GM12878 (cell line): ENCODE data around the gene RAB4B. TPM values are rescaled to one million over a fixed set of nuclear protein-coding genes. Genes with fewer than 3 reads are reported as not detected.
A peak's percentile ranks its signal among the peaks of the same experiment; 100 is the strongest.

Experiments used
- ATAC-seq: fragments of 200-7000 bp; cut with Tn5 transposase; 3 replicates; pipeline ENCODE4 v1.9.1; 2020; ENCODE audit warnings: mild to moderate bottlenecking, moderate library complexity
- BruUV-seq: library from RNA; stranded (reverse); fragments of 400-500 nt; replicated peaks from 2 replicates; lab custom pipeline; 2021; lab: Mats Ljungman, UMichigan
- CTCF ChIA-PET: fragments of 300-600 bp; sonication (Branson Sonifier 250); formaldehyde crosslinking; extraction: SDS; loops from one replicate; lab custom pipeline; 2021; ENCODE audit warnings: inconsistent platforms; lab: Yijun Ruan, JAX
- POLR2A ChIA-PET: fragments of 350-600 bp; formaldehyde crosslinking; extraction: SDS; loops from one replicate; lab custom pipeline; 2021; ENCODE audit warnings: inconsistent platforms; lab: Charles Lee
- RAD21 ChIA-PET: fragments of 300-600 bp; sonication (Branson Sonifier 250); formaldehyde crosslinking; loops from one replicate; lab custom pipeline; 2023; ENCODE audit warnings: antibody characterized with exemption; ENCODE audit not compliant: unreplicated experiment; lab: Charles Lee
- SMC1A ChIA-PET: fragments of 300-600 bp; sonication (Branson Sonifier 250); formaldehyde crosslinking; loops from one replicate; lab custom pipeline; 2023; ENCODE audit not compliant: unreplicated experiment, uncharacterized antibody; lab: Charles Lee
- DNase-seq: peaks from one replicate; pipeline ENCODE4 v3.0.0-alpha.2; 2011; ENCODE audit warnings: low read depth, low spot score
- FAIRE-seq: peaks from 3 replicates; lab custom pipeline; 2011; peaks lifted over from hg19 to GRCh38; lab: Jason Lieb, UNC
- H2AFZ ChIP-seq: 2 replicates; pipeline ENCODE4 v1.6.0; 2011; ENCODE audit warnings: low read depth, low read length, control low read depth; ENCODE audit not compliant: control insufficient read depth
- H3K27ac ChIP-seq: 2 replicates; pipeline ENCODE4 v1.5.1; 2011; ENCODE audit warnings: control low read depth; ENCODE audit not compliant: control insufficient read depth, insufficient read depth
- H3K27me3 ChIP-seq, 2 experiments: replicated peaks in 1 of 2; 2 replicates each; pipeline versions ENCODE4 v1.6.0 to v1.6.1; 2011; ENCODE audit warnings: low read length in 1 of 2; ENCODE audit not compliant: control insufficient read depth in 2 of 2, insufficient read depth in 2 of 2
- H3K36me3 ChIP-seq, 2 experiments: 2 replicates each; pipeline ENCODE4 v1.5.1; 2011; ENCODE audit warnings: low read length in 1 of 2; ENCODE audit not compliant: control insufficient read depth in 2 of 2, insufficient read depth in 2 of 2
- H3K4me1 ChIP-seq: 2 replicates; pipeline ENCODE4 v1.6.1; 2011; ENCODE audit warnings: mild to moderate bottlenecking, low read length, moderate library complexity, mixed read lengths; ENCODE audit not compliant: control insufficient read depth, insufficient read depth
- H3K4me2 ChIP-seq: 2 replicates; pipeline ENCODE4 v1.6.0; 2011; ENCODE audit warnings: control low read depth; ENCODE audit not compliant: control insufficient read depth, insufficient read depth
- H3K4me3 ChIP-seq: fragments of 200-600 bp; sonication (generic); 2 replicates; pipeline ENCODE4 v1.5.1; 2016
- H3K79me2 ChIP-seq: 2 replicates; pipeline ENCODE4 v1.6.0; 2011; ENCODE audit warnings: low read length; ENCODE audit not compliant: control insufficient read depth, insufficient read depth
- H3K9ac ChIP-seq: 2 replicates; pipeline ENCODE4 v1.8.0; 2011; ENCODE audit warnings: low read length, control low read depth, mixed read lengths; ENCODE audit not compliant: control insufficient read depth, insufficient read depth
- H3K9me3 ChIP-seq: replicated peaks from 3 replicates; pipeline ENCODE4 v1.5.1; 2011; ENCODE audit warnings: mild to moderate bottlenecking, low read length; ENCODE audit not compliant: control insufficient read depth, insufficient read depth
- H4K20me1 ChIP-seq: 2 replicates; pipeline ENCODE4 v1.6.0; 2011; ENCODE audit not compliant: control insufficient read depth, insufficient read depth
- BCLAF1 ChIP-seq: fragments of 450-650 bp; IDR thresholded peaks from 2 replicates; pipeline ENCODE4 v1.6.1; 2017; ENCODE audit warnings: antibody characterized with exemption, mild to moderate bottlenecking, moderate library complexity
- EED ChIP-seq: sonication (generic); IDR thresholded peaks from 2 replicates; pipeline ENCODE4 v1.6.1; 2016; ENCODE audit warnings: antibody characterized with exemption, low read depth
- MTA3 ChIP-seq: IDR thresholded peaks from 2 replicates; pipeline ENCODE4 v1.6.1; 2012; ENCODE audit warnings: low read length, inconsistent platforms, borderline replicate concordance
- WGBS: methylation state at CpG from one replicate; pipeline ENCODE4 v1.1.6; 2016; ENCODE audit warnings: low lambda C conversion rate; ENCODE audit not compliant: insufficient replicate concordance, insufficient coverage; ENCODE audit errors: missing lambda C conversion rate; 5-methylcytosine and 5-hydroxymethylcytosine counted together
- in situ Hi-C: fragments of 300-500 bp; cut with MboI; formaldehyde crosslinking; loops from 9 replicates; pipeline ENCODE4 v1.14.3; 2018; ENCODE audit warnings: mixed read lengths
- intact Hi-C: fragments of 100-400 bp; cut with micrococcal nuclease; formaldehyde crosslinking; loops from one replicate; pipeline ENCODE4 v1.14.2; 2022; ENCODE audit not compliant: unreplicated experiment
- polyA plus RNA-seq, 11 experiments: library from polyadenylated mRNA; depleted of rRNA in 4 of 11; unstranded in 6 of 11; stranded (reverse) in 5 of 11; fragments of >200 nt; fragmentation: Nextera tagmentation in 4 of 11; fragmentation: Illumina TruSeq in 1 of 11; extraction: Ambion mirVana in 4 of 11; extraction: Trizol in 1 of 11; gene quantifications; 1 replicate in 1 of 11; 2 replicates in 10 of 11; pipeline versions ENCODE4 v1.2.1 to v1.2.3, GENCODE V29; 2011 to 2016; ENCODE audit warnings: inconsistent platforms in 2 of 11, missing spikeins in 2 of 11, low read depth in 1 of 11
- total RNA-seq, 4 experiments: library from RNA; depleted of rRNA in 3 of 4; stranded (reverse); fragments of >200 nt in 3 of 4; fragmentation: Illumina TruSeq in 1 of 4; extraction: Trizol in 1 of 4; gene quantifications; 2 replicates each; pipeline versions ENCODE4 v1.2.1 to v1.2.3, GENCODE V29; 2013 to 2021

RAB4B gene
- total and polyA plus RNA-seq, 10 of the 15 experiments (the other 5 are each of a cell fraction or from before 2014, with no cell fraction given) = 0.60 to 51.5 (median 27.7) TPM

GRCh38 chr19:40791996-40792395, 13.9 kb downstream of the RAB4B start (continued):
- no peak for TF ChIP-seq EED

DNA sequence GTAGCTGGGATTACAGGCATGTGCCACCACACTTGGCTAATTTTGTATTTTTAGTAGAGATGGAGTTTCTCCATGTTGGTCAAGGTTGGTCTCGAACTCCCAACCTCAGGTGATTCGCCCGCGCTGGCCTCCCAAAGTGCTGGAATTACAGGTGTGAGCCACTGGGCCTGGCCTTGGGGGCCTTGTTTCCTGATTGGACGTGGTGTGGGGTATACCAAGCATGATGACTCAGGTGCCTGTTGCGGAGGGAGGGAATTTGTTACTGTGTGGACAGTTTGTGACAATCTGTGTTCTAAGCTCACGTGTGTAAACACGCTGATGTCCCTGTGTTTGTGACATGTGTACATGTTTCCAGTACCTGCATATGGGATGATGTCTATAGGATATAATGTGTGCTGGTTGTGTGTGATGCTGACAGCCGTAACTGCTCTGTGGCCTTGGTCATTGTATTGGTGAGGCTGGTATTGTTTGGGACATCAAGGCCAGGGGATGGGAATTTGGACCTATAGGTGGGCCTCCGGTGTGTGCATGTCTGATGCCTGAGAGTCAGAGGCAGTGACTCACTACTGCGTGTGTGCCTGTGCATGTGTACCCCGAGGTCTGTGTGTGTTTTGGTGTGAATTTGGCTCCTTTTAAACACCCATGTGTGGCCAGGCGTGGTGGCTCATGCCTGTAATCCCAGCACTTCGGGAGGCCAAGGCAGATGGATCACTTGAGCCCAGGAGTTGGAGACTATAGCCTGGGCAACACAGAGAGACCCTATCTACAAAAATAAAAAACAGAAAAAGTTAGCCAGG, 19.3 kb downstream of the RAB4B start:
- ATAC-seq = no peak
- ChIA-PET RAD21 (interaction anchor here (1.2 to 4.6 kb wide), 6 partner anchors 10 to 52 kb away, joined by 4 to 56 read pairs (median 10); partner anchors contain the start of genes ACTMAP, RAB4B and SNRPA), POLR2A (interaction anchor here (0.6 to 4.3 kb wide), 3 partner anchors 19 to 48 kb away, joined by 3 to 83 read pairs (median 19); partner anchors contain the start of genes ACTMAP, RAB4B and SNRPA)
- Histone ChIP-seq H3K27me3 (no peaks in the 10 kb centered on the region), H3K9ac (peak overlapping the region; percentile 56; the same call in 1 of the 2 replicates), H2AFZ (no peak overlapping the region), H3K79me2 (peaks cover 31% of the 10 kb centered on the region), H3K4me1 (peaks cover 29% of the 10 kb centered on the region), H4K20me1 (peaks cover 7% of the 10 kb centered on the region)
- BruUV-seq = no TSS peak
- no peak for TF ChIP-seq BCLAF1
- TF ChIP-seq MTA3 = peak; percentile 18; the same call in 1 of the 2 replicates
- TF ChIP-seq, all 136 proteins: peak for 1
- ChIA-PET CTCF (interaction anchor here (1.4 to 3.2 kb wide), 6 partner anchors 9 to 47 kb away, joined by 7 to 50 read pairs (median 8); partner anchors contain the start of genes ACTMAP, RAB4B and SNRPA), SMC1A (interaction anchor here (0.7 to 5.3 kb wide), 7 partner anchors 10 to 136 kb away, joined by 3 to 39 read pairs (median 5); partner anchors contain the start of genes ACTMAP, RAB4B and SNRPA)
- Histone ChIP-seq H3K9me3 (no peaks in the 10 kb centered on the region), H3K36me3 (peaks cover 3 to 11% of the 10 kb centered on the region in 2 experiments; a peak in 3 of 4 replicates), H3K4me2 (peak overlapping the region; percentile 46), H3K27ac (peak overlapping the region; percentile 68), H3K4me3 (peak overlapping the region; percentile 66; the same call in 1 of the 2 replicates)
- DNase-seq (no peak), FAIRE-seq (no peak)
- 93% methylated on average over 14 of the region's 14 CpGs for WGBS
- in situ Hi-C loops (no loop called here), intact Hi-C loops (no loop called here)
